Trophoblast cell (in vitro differentiated cells and primary cell): ENCODE results near the gene UCHL1.

ENCODE experiments used
- DNase-seq, 2 donors: peaks; one replicate each; pipeline ENCODE4 v3.0.0-alpha.2; 2016
- H2AFZ ChIP-seq: 2 replicates; pipeline ENCODE4 v1.6.1; 2013; ENCODE audit warnings: low read length, moderate library complexity, mild to moderate bottlenecking; ENCODE audit not compliant: insufficient read depth, poor library complexity
- H2AK5ac ChIP-seq: 2 replicates; pipeline ENCODE4 v1.6.1; 2013; ENCODE audit warnings: mild to moderate bottlenecking, low read length
- H2BK120ac ChIP-seq: 2 replicates; pipeline ENCODE4 v1.6.1; 2013; ENCODE audit warnings: low read length, mild to moderate bottlenecking, moderate library complexity; ENCODE audit not compliant: insufficient read depth, poor library complexity
- H2BK12ac ChIP-seq: 2 replicates; pipeline ENCODE4 v1.6.1; 2013; ENCODE audit warnings: mild to moderate bottlenecking, low read length, moderate library complexity
- H2BK5ac ChIP-seq: 2 replicates; pipeline ENCODE4 v1.6.1; 2013; ENCODE audit warnings: low read length, low read depth, moderate library complexity, mild to moderate bottlenecking; ENCODE audit not compliant: poor library complexity
- H3K14ac ChIP-seq: 2 replicates; pipeline ENCODE4 v1.6.1; 2013; ENCODE audit warnings: mild to moderate bottlenecking, low read length
- H3K18ac ChIP-seq: 2 replicates; pipeline ENCODE4 v1.6.1; 2013; ENCODE audit warnings: mild to moderate bottlenecking, low read length
- H3K23ac ChIP-seq: 2 replicates; pipeline ENCODE4 v1.6.1; 2013; ENCODE audit warnings: low read length
- H3K27ac ChIP-seq: 2 replicates; pipeline ENCODE4 v1.5.1; 2013; ENCODE audit warnings: low read depth, mild to moderate bottlenecking, inconsistent platforms, low read length, moderate library complexity
- H3K27me3 ChIP-seq: 2 replicates; pipeline ENCODE4 v1.6.1; 2013; ENCODE audit warnings: inconsistent platforms, mild to moderate bottlenecking, low read length, moderate library complexity; ENCODE audit not compliant: insufficient read depth
- H3K36me3 ChIP-seq, 2 experiments: 1 replicate in 1 of 2; 2 replicates in 1 of 2; pipeline ENCODE4 v1.6.1; 2013; ENCODE audit warnings: low read length in 2 of 2, mild to moderate bottlenecking in 2 of 2, moderate library complexity in 1 of 2; ENCODE audit not compliant: insufficient read depth in 2 of 2, control insufficient read depth in 1 of 2
- H3K4ac ChIP-seq: 2 replicates; pipeline ENCODE4 v1.6.1; 2013; ENCODE audit warnings: low read depth, mild to moderate bottlenecking, low read length, moderate library complexity
- H3K4me1 ChIP-seq, 2 experiments: 1 replicate in 1 of 2; 2 replicates in 1 of 2; pipeline ENCODE4 v1.6.1; 2013; ENCODE audit warnings: low read length in 2 of 2, mild to moderate bottlenecking in 2 of 2, moderate library complexity in 1 of 2; ENCODE audit not compliant: insufficient read depth in 2 of 2, control insufficient read depth in 1 of 2
- H3K4me2 ChIP-seq: 2 replicates; pipeline ENCODE4 v1.6.1; 2013; ENCODE audit warnings: inconsistent platforms, mild to moderate bottlenecking, low read length, moderate library complexity
- H3K4me3 ChIP-seq: 2 replicates; pipeline ENCODE4 v1.5.1; 2013; ENCODE audit warnings: mild to moderate bottlenecking, low read depth, low read length, inconsistent platforms
- H3K79me1 ChIP-seq: one replicate; pipeline ENCODE4 v1.6.1; 2013; ENCODE audit warnings: low read length
- H3K79me2 ChIP-seq: 2 replicates; pipeline ENCODE4 v1.6.1; 2013; ENCODE audit warnings: low read length, mild to moderate bottlenecking; ENCODE audit not compliant: control insufficient read depth, insufficient read depth, poor library complexity
- H3K9ac ChIP-seq: 2 replicates; pipeline ENCODE4 v1.6.1; 2013; ENCODE audit warnings: mild to moderate bottlenecking, low read length
- H3K9me3 ChIP-seq: 2 replicates; pipeline ENCODE4 v1.6.1; 2013; ENCODE audit warnings: low read depth, mild to moderate bottlenecking, control low read depth, inconsistent platforms, low read length; ENCODE audit not compliant: insufficient read depth
- H4K12ac ChIP-seq: 2 replicates; pipeline ENCODE4 v1.6.1; 2013; ENCODE audit warnings: low read depth, mild to moderate bottlenecking, low read length, moderate library complexity
- H4K8ac ChIP-seq: 2 replicates; pipeline ENCODE4 v1.6.1; 2013; ENCODE audit warnings: low read depth, mild to moderate bottlenecking, low read length, moderate library complexity
- H4K91ac ChIP-seq: one replicate; pipeline ENCODE4 v1.6.1; 2013; ENCODE audit warnings: low read depth, mild to moderate bottlenecking, low read length, moderate library complexity
- WGBS: extraction: QIAGEN DNeasy Blood & Tissue Kit; methylation state at CpG from one replicate; pipeline ENCODE4 v1.1.7; 2013; ENCODE audit warnings: missing lambda C conversion rate; ENCODE audit not compliant: insufficient read length, insufficient coverage; ENCODE audit errors: extremely low coverage; 5-methylcytosine and 5-hydroxymethylcytosine counted together

Gene UCHL1

GRCh38 chr4:41281038-41281634 lies 24.4 kb downstream of the UCHL1 start:
- DNase-seq: peak; percentile 63 to 95
- no peaks in the 10 kb centered on the region for H3K79me2 ChIP-seq
- H2BK5ac ChIP-seq: no peak overlapping the region
- H3K4me3 ChIP-seq: no peak overlapping the region
- no CpG with 5 or more reads among the region's 7 CpGs for WGBS
- H3K23ac ChIP-seq: no peak overlapping the region
- H3K4me1 ChIP-seq: peaks cover 0 to 3% of the 10 kb centered on the region in 2 experiments
- no peak overlapping the region for H3K4me2 ChIP-seq
- no peak overlapping the region for H3K9ac ChIP-seq
- H3K36me3 ChIP-seq: no peaks in the 10 kb centered on the region
- H3K79me1 ChIP-seq: no peaks in the 10 kb centered on the region
- H3K4ac ChIP-seq: no peak overlapping the region
- peaks cover 2% of the 10 kb centered on the region for H3K9me3 ChIP-seq
- H3K27me3 ChIP-seq: no peaks in the 10 kb centered on the region
- no peak overlapping the region for H3K27ac ChIP-seq
- no peak overlapping the region for H2BK120ac ChIP-seq
- no peak overlapping the region for H2AFZ ChIP-seq
- H3K14ac ChIP-seq: no peak overlapping the region
- H2BK12ac ChIP-seq: no peak overlapping the region
- H4K91ac ChIP-seq: no peak overlapping the region
- no peak overlapping the region for H4K8ac ChIP-seq
- no peak overlapping the region for H2AK5ac ChIP-seq
- H4K12ac ChIP-seq: no peak overlapping the region
- no peak overlapping the region for H3K18ac ChIP-seq

- H3K14ac ChIP-seq: no peak overlapping the region
- H2BK120ac ChIP-seq: no peak overlapping the region
- H3K4me3 ChIP-seq: no peak overlapping the region
- no peak overlapping the region for H4K12ac ChIP-seq
- no peak overlapping the region for H3K23ac ChIP-seq
- no peak overlapping the region for H2AK5ac ChIP-seq
- no peaks in the 10 kb centered on the region for H3K36me3 ChIP-seq
- no peak overlapping the region for H2BK5ac ChIP-seq
- no peak overlapping the region for H4K8ac ChIP-seq
- WGBS: no CpG with 5 or more reads among the region's 1 CpG
- H3K9me3 ChIP-seq: no peaks in the 10 kb centered on the region
- no peak overlapping the region for H2AFZ ChIP-seq
- no peaks in the 10 kb centered on the region for H3K79me2 ChIP-seq
- peaks cover 0 to 3% of the 10 kb centered on the region in 2 experiments for H3K4me1 ChIP-seq
- H2BK12ac ChIP-seq: no peak overlapping the region
- DNase-seq: no peak
- no peaks in the 10 kb centered on the region for H3K79me1 ChIP-seq
- H4K91ac ChIP-seq: no peak overlapping the region
- H3K4ac ChIP-seq: no peak overlapping the region
- H3K4me2 ChIP-seq: no peak overlapping the region
- H3K27ac ChIP-seq: no peak overlapping the region
- H3K18ac ChIP-seq: no peak overlapping the region
- H3K9ac ChIP-seq: no peak overlapping the region
- H3K27me3 ChIP-seq: no peaks in the 10 kb centered on the region
These were observed 25.6 kb downstream of the UCHL1 start for GRCh38 chr4:41282366-41282765.

- no peak overlapping the region for H2AFZ ChIP-seq
- H3K4ac ChIP-seq: no peak overlapping the region
- WGBS: no CpG with 5 or more reads among the region's 6 CpGs
- no peak for DNase-seq
- H3K14ac ChIP-seq: no peak overlapping the region
- no peak overlapping the region for H2BK120ac ChIP-seq
- peaks cover 8% of the 10 kb centered on the region for H3K9me3 ChIP-seq
- no peaks in the 10 kb centered on the region for H3K36me3 ChIP-seq
- H2BK12ac ChIP-seq: no peak overlapping the region
- no peak overlapping the region for H3K4me3 ChIP-seq
- H3K79me1 ChIP-seq: no peaks in the 10 kb centered on the region
- H4K8ac ChIP-seq: no peak overlapping the region
- peaks cover 0 to 3% of the 10 kb centered on the region in 2 experiments for H3K4me1 ChIP-seq
- no peak overlapping the region for H2BK5ac ChIP-seq
- H3K18ac ChIP-seq: no peak overlapping the region
- no peak overlapping the region for H2AK5ac ChIP-seq
- H3K27ac ChIP-seq: no peak overlapping the region
- peak overlapping the region; percentile 2 for H4K91ac ChIP-seq
- no peak overlapping the region for H3K23ac ChIP-seq
- H4K12ac ChIP-seq: no peak overlapping the region
- no peaks in the 10 kb centered on the region for H3K27me3 ChIP-seq
- H3K9ac ChIP-seq: no peak overlapping the region
- no peaks in the 10 kb centered on the region for H3K79me2 ChIP-seq
- no peak overlapping the region for H3K4me2 ChIP-seq
These were observed 28.6 kb downstream of the UCHL1 start for GRCh38 chr4:41285202-41285863.

GRCh38 chr4:41285864-41286235 lies 29.1 kb downstream of the UCHL1 start:
- H2AK5ac ChIP-seq: no peak overlapping the region
- no peak overlapping the region for H4K91ac ChIP-seq

More at GRCh38 chr4:41285864-41286235, 29.1 kb downstream of the UCHL1 start:
- Histone ChIP-seq H3K4ac (no peak overlapping the region), H3K9me3 (peaks cover 8% of the 10 kb centered on the region), H3K14ac (no peak overlapping the region), H3K27me3 (no peaks in the 10 kb centered on the region), H3K4me1 (peaks cover 0 to 3% of the 10 kb centered on the region in 2 experiments), H3K79me2 (no peaks in the 10 kb centered on the region), H3K9ac (no peak overlapping the region), H2BK5ac (no peak overlapping the region), H3K4me3 (no peak overlapping the region), H4K12ac (no peak overlapping the region), H2BK120ac (no peak overlapping the region), H3K23ac (no peak overlapping the region), H2AFZ (no peak overlapping the region), H3K18ac (no peak overlapping the region), H4K8ac (no peak overlapping the region), H3K36me3 (no peaks in the 10 kb centered on the region), H3K27ac (no peak overlapping the region), H3K4me2 (no peak overlapping the region), H2BK12ac (no peak overlapping the region), H3K79me1 (no peaks in the 10 kb centered on the region)
- DNase-seq: no peak
- WGBS: no CpG with 5 or more reads among the region's 3 CpGs
